ENCODE data around the gene ZNF766. TPM values are rescaled to one million over a fixed set of nuclear protein-coding genes. Genes with fewer than 3 reads are reported as not detected.

Gene ZNF766
- total RNA-seq, 1 experiment from 2014 or later = 13.9 TPM

DNA sequence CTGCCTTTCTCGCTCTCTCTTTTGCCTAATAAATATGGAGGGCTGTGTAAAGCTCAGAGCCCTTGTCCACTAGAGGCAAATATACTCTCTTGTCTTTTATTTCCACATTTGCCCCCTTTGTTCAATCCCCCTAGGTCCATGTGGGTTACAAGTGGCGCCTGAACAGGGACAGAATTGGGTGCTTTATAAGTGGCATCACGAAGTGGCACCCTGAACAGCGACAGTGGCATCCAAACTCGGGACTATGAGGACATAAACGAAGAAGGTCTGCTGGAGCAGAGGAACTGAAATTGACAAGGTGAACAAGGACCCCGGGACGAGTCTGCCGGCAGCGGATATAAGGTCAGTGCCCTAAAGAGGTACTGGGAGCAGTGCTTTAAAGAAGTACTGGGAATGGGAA, 62.4 kb downstream of the ZNF766 start:
- H3K4me3 ChIP-seq (ENCODE audit: low read depth in 2 of 2, low read length in 2 of 2) = no peak overlapping the region
- TF ChIP-seq, protein P1, sequence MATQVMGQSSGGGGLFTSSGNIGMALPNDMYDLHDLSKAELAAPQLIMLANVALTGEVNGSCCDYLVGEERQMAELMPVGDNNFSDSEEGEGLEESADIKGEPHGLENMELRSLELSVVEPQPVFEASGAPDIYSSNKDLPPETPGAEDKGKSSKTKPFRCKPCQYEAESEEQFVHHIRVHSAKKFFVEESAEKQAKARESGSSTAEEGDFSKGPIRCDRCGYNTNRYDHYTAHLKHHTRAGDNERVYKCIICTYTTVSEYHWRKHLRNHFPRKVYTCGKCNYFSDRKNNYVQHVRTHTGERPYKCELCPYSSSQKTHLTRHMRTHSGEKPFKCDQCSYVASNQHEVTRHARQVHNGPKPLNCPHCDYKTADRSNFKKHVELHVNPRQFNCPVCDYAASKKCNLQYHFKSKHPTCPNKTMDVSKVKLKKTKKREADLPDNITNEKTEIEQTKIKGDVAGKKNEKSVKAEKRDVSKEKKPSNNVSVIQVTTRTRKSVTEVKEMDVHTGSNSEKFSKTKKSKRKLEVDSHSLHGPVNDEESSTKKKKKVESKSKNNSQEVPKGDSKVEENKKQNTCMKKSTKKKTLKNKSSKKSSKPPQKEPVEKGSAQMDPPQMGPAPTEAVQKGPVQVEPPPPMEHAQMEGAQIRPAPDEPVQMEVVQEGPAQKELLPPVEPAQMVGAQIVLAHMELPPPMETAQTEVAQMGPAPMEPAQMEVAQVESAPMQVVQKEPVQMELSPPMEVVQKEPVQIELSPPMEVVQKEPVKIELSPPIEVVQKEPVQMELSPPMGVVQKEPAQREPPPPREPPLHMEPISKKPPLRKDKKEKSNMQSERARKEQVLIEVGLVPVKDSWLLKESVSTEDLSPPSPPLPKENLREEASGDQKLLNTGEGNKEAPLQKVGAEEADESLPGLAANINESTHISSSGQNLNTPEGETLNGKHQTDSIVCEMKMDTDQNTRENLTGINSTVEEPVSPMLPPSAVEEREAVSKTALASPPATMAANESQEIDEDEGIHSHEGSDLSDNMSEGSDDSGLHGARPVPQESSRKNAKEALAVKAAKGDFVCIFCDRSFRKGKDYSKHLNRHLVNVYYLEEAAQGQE (IDR thresholded peaks at IDR 0.05; ENCODE audit: insufficient read depth in 1 of 2, low read depth in 2 of 2, low read length in 1 of 2) = no peak
- TF ChIP-seq SIN3A (IDR thresholded peaks at IDR 0.05; ENCODE audit: borderline replicate concordance, insufficient read depth, low read depth, low read length) (no peak), TCF7L2 (IDR thresholded peaks at IDR 0.05; ENCODE audit: low read depth, low read length) (no peak), POLR2AphosphoS5 (IDR thresholded peaks at IDR 0.05; ENCODE audit: low read depth, low read length) (no peak)
- TF ChIP-seq, protein P2, sequence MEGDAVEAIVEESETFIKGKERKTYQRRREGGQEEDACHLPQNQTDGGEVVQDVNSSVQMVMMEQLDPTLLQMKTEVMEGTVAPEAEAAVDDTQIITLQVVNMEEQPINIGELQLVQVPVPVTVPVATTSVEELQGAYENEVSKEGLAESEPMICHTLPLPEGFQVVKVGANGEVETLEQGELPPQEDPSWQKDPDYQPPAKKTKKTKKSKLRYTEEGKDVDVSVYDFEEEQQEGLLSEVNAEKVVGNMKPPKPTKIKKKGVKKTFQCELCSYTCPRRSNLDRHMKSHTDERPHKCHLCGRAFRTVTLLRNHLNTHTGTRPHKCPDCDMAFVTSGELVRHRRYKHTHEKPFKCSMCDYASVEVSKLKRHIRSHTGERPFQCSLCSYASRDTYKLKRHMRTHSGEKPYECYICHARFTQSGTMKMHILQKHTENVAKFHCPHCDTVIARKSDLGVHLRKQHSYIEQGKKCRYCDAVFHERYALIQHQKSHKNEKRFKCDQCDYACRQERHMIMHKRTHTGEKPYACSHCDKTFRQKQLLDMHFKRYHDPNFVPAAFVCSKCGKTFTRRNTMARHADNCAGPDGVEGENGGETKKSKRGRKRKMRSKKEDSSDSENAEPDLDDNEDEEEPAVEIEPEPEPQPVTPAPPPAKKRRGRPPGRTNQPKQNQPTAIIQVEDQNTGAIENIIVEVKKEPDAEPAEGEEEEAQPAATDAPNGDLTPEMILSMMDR (IDR thresholded peaks at IDR 0.05) = no peak
- no peak for DNase-seq (ENCODE audit: low read depth, low spot score)
- intact Hi-C loops (cut with micrococcal nuclease; ENCODE audit: unreplicated experiment) (no loop called here), in situ Hi-C loops (cut with HindIII; ENCODE audit: low pct_unique_long_range_greater_than_20kb, low sequenced_read_pairs) (no loop called here)
- H3K36me3 ChIP-seq (ENCODE audit: control insufficient read depth, insufficient read depth, low read length) = no peaks in the 10 kb centered on the region
- BruUV-seq (replicated peaks) = no TSS peak
- H3K27ac ChIP-seq (ENCODE audit: low read length) = no peak overlapping the region
- no peaks in the 10 kb centered on the region for H3K4me1 ChIP-seq (ENCODE audit: control insufficient read depth, insufficient read depth, low read length)
- POLR2A ChIA-PET = no interaction called here
- peaks cover 10% of the 10 kb centered on the region; the same call in 1 of the 2 replicates for H3K9me3 ChIP-seq (ENCODE audit: control insufficient read depth, insufficient read depth, low read depth, low read length)
- no peak for ATAC-seq
- CTCF ChIA-PET = no interaction called here
- H3K27me3 ChIP-seq (ENCODE audit: control insufficient read depth, insufficient read depth, low read length) = no peaks in the 10 kb centered on the region

DNA sequence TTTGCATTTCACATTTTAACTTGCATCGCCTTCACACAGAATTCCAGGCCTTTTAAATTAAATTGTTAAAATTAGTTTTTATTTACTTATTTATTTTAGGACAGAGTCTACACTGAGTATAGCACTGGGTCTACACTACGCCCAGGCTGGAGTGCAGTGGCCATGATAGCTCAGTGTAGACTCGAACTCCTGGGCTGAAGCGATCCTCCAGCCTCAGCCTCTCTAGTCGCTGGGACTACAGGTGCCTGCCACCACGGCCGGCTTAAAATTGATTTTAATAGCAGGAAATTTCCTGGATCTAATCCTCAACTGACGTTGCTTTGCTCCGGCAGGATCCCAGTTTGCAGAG, 66.4 kb downstream of the ZNF766 start:
- in situ Hi-C loops (cut with HindIII; ENCODE audit: low pct_unique_long_range_greater_than_20kb, low sequenced_read_pairs) (no loop called here), intact Hi-C loops (cut with micrococcal nuclease; ENCODE audit: unreplicated experiment) (no loop called here)
- POLR2A ChIA-PET = no interaction called here
- CTCF ChIA-PET = no interaction called here
- TF ChIP-seq, protein P2 (IDR thresholded peaks at IDR 0.05) = no peak
- no peak for TF ChIP-seq POLR2AphosphoS5 (IDR thresholded peaks at IDR 0.05; ENCODE audit: low read depth, low read length)
- no peak for TF ChIP-seq TCF7L2 (IDR thresholded peaks at IDR 0.05; ENCODE audit: low read depth, low read length)
- TF ChIP-seq, protein P1 (IDR thresholded peaks at IDR 0.05; ENCODE audit: insufficient read depth in 1 of 2, low read depth in 2 of 2, low read length in 1 of 2) = no peak
- TF ChIP-seq SIN3A (IDR thresholded peaks at IDR 0.05; ENCODE audit: borderline replicate concordance, insufficient read depth, low read depth, low read length) = no peak
- Histone ChIP-seq H3K4me1 (ENCODE audit: control insufficient read depth, insufficient read depth, low read length) (no peaks in the 10 kb centered on the region), H3K36me3 (ENCODE audit: control insufficient read depth, insufficient read depth, low read length) (no peaks in the 10 kb centered on the region), H3K4me3 (ENCODE audit: low read depth in 2 of 2, low read length in 2 of 2) (peak overlapping the region in 1 of 2 experiments; percentile 39; a peak in 1 of 4 replicates), H3K9me3 (ENCODE audit: control insufficient read depth, insufficient read depth, low read depth, low read length) (peaks cover 7% of the 10 kb centered on the region; the same call in 1 of the 2 replicates), H3K27me3 (ENCODE audit: control insufficient read depth, insufficient read depth, low read length) (no peaks in the 10 kb centered on the region), H3K27ac (ENCODE audit: low read length) (no peak overlapping the region)
- DNase-seq (ENCODE audit: low read depth, low spot score) (no peak), ATAC-seq (no peak)
- no TSS peak for BruUV-seq (replicated peaks)
